Natural killer cell (primary cell): ENCODE results near the gene ANKFN1. TPM values are rescaled to one million over a fixed set of nuclear protein-coding genes. Genes with fewer than 3 reads are reported as not detected.

Experiments
- ATAC-seq, 3 donors: fragments of 150-1000 bp in 2 of 3; fragments of 200-7000 bp in 1 of 3; cut with Tn5 transposase; 1 replicate in 1 of 3; 2 replicates in 2 of 3; pipeline ENCODE4 v1.10.0; 2021; ENCODE audit warnings: mild to moderate bottlenecking in 2 of 3, moderate library complexity in 2 of 3
- DNase-seq, 2 donors: peaks; one replicate each; pipeline versions ENCODE4 v3.0.0 to v3.0.0-alpha.2; 2013 to 2021; ENCODE audit warnings: mixed read lengths in 1 of 2
- H3K27ac ChIP-seq: one replicate; pipeline ENCODE4 v1.5.1; 2013; ENCODE audit warnings: mild to moderate bottlenecking, low read length
- H3K27me3 ChIP-seq: one replicate; pipeline ENCODE4 v1.6.1; 2013; ENCODE audit warnings: low read length; ENCODE audit not compliant: control insufficient read depth, insufficient read depth
- H3K36me3 ChIP-seq: one replicate; pipeline ENCODE4 v1.6.1; 2013; ENCODE audit warnings: low read length; ENCODE audit not compliant: control insufficient read depth, insufficient read depth
- H3K4me1 ChIP-seq: one replicate; pipeline ENCODE4 v1.6.1; 2013; ENCODE audit warnings: low read length; ENCODE audit not compliant: control insufficient read depth, insufficient read depth
- H3K4me3 ChIP-seq: one replicate; pipeline ENCODE4 v1.5.1; 2013; ENCODE audit warnings: low read length
- H3K9me3 ChIP-seq: one replicate; pipeline ENCODE4 v1.6.1; 2013; ENCODE audit warnings: low read length; ENCODE audit not compliant: control insufficient read depth, insufficient read depth
- H3K27ac Mint-ChIP-seq, 2 donors: one replicate each; pipeline ENCODE4 v1.8.0; 2022; ENCODE audit warnings: mild to moderate bottlenecking in 2 of 2, mixed read lengths in 2 of 2, moderate library complexity in 1 of 2
- H3K27me3 Mint-ChIP-seq, 2 donors: one replicate each; pipeline ENCODE4 v1.8.0; 2022; ENCODE audit warnings: low read depth in 2 of 2, mixed read lengths in 2 of 2
- H3K36me3 Mint-ChIP-seq: one replicate; pipeline ENCODE4 v1.8.0; 2022; ENCODE audit warnings: mixed read lengths
- H3K4me1 Mint-ChIP-seq, 2 donors: one replicate each; pipeline ENCODE4 v1.8.0; 2022; ENCODE audit warnings: mixed read lengths in 2 of 2
- H3K4me3 Mint-ChIP-seq: one replicate; pipeline ENCODE4 v1.8.0; 2022; ENCODE audit warnings: mild to moderate bottlenecking, moderate library complexity, mixed read lengths
- H3K9me3 Mint-ChIP-seq, 2 donors: one replicate each; pipeline ENCODE4 v1.8.0; 2022; ENCODE audit warnings: mixed read lengths in 2 of 2
- CTCF ChIP-seq: fragments of 200-600 bp; IDR thresholded peaks from one replicate; pipeline ENCODE4 v1.8.0; 2022; ENCODE audit warnings: antibody characterized with exemption
- WGBS: methylation state at CpG from one replicate; pipeline ENCODE4 v1.1.7; 2013; ENCODE audit warnings: missing lambda C conversion rate; ENCODE audit not compliant: insufficient coverage; 5-methylcytosine and 5-hydroxymethylcytosine counted together
- intact Hi-C: fragments of 100-400 bp; cut with micrococcal nuclease; formaldehyde crosslinking; loops from one replicate; pipeline ENCODE4 v1.14.2; 2022
- total RNA-seq, 4 donors: library from RNA; stranded (reverse); fragments of 120-200 nt in 1 of 4; gene quantifications; one replicate each; pipeline versions ENCODE4 v1.2.3 to v1.2.4, GENCODE V29; 2013 to 2022

Gene ANKFN1
- total RNA-seq, 3 donors from 2014 or later (not counting 1 experiment from before 2014, with no cell fraction given) = not detected

DNA sequence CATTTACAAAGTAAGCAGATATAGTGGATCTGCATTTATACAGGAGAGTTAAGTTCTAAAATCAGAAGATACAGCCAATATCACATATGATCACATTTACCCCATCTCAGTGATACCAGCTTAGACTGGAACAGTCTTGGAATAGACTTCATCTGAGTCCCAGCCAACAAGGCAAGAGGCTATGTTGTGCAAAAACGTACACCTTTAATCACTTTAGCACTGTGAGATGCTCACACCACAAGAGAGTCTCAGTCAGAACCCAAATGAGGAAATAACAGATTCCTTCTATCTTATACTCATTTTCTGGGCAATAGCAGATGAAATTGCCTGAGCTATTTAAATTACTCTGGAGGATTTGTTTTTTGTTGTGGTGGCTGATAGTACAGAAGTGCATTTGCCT lies 145.6 kb downstream of the ANKFN1 start:
- Histone ChIP-seq H3K36me3 (no peaks in the 10 kb centered on the region), H3K27me3 (no peaks in the 10 kb centered on the region), H3K4me1 (peaks cover 3% of the 10 kb centered on the region), H3K27ac (no peak overlapping the region), H3K4me3 (no peak overlapping the region), H3K9me3 (no peaks in the 10 kb centered on the region)
- ATAC-seq = no peak
- intact Hi-C loops = no loop called here
- Mint-ChIP-seq H3K4me1 (peaks cover 13 to 14% of the 10 kb centered on the region in 2 donors), H3K4me3 (no peak overlapping the region), H3K36me3 (no peaks in the 10 kb centered on the region), H3K27me3 (peaks cover 5 to 28% of the 10 kb centered on the region in 2 donors), H3K27ac (no peak overlapping the region), H3K9me3 (no peaks in the 10 kb centered on the region)
- 71% methylated on average over 1 of the region's 1 CpG for WGBS
- TF ChIP-seq CTCF = no peak
- no peak for DNase-seq

GRCh38 chr17:56300144-56300543 lies 146.9 kb downstream of the ANKFN1 start:
- intact Hi-C loops = no loop called here
- no peaks in the 10 kb centered on the region for H3K9me3 Mint-ChIP-seq
- Histone ChIP-seq H3K36me3 (no peaks in the 10 kb centered on the region), H3K4me3 (no peak overlapping the region), H3K27ac (no peak overlapping the region), H3K9me3 (no peaks in the 10 kb centered on the region), H3K4me1 (peaks cover 3% of the 10 kb centered on the region), H3K27me3 (no peaks in the 10 kb centered on the region)
- H3K27me3 Mint-ChIP-seq = peaks cover 5 to 28% of the 10 kb centered on the region in 2 donors
- no peaks in the 10 kb centered on the region for H3K36me3 Mint-ChIP-seq
- no peak for DNase-seq
- TF ChIP-seq CTCF = no peak
- WGBS = 92% methylated on average over 2 of the region's 3 CpGs
- ATAC-seq = no peak
- no peak overlapping the region for H3K4me3 Mint-ChIP-seq
- no peak overlapping the region for H3K27ac Mint-ChIP-seq
- H3K4me1 Mint-ChIP-seq = peaks cover 13 to 14% of the 10 kb centered on the region in 2 donors

- Mint-ChIP-seq H3K27me3 (peaks cover 6 to 22% of the 10 kb centered on the region in 2 donors), H3K4me3 (no peak overlapping the region), H3K36me3 (no peaks in the 10 kb centered on the region), H3K27ac (no peak overlapping the region), H3K9me3 (no peaks in the 10 kb centered on the region), H3K4me1 (no peaks in the 10 kb centered on the region)
- TF ChIP-seq CTCF = no peak
- intact Hi-C loops = no loop called here
- no peaks in the 10 kb centered on the region for H3K27me3 ChIP-seq
- 100% methylated on average over 1 of the region's 1 CpG for whole genome bisulfite sequencing
- no peak overlapping the region for H3K27ac ChIP-seq
- H3K9me3 ChIP-seq = no peaks in the 10 kb centered on the region
- H3K36me3 ChIP-seq = no peaks in the 10 kb centered on the region
- no peak for DNase-seq
- no peaks in the 10 kb centered on the region for H3K4me1 ChIP-seq
- no peak for ATAC-seq
- no peak overlapping the region for H3K4me3 ChIP-seq
These were observed 151.7 kb downstream of the ANKFN1 start for GRCh38 chr17:56305007-56305406.

- no peaks in the 10 kb centered on the region for H3K27me3 ChIP-seq
- no peak overlapping the region for H3K27ac ChIP-seq
- no peaks in the 10 kb centered on the region for H3K4me1 ChIP-seq
- no peak overlapping the region for H3K4me3 Mint-ChIP-seq
- ATAC-seq = no peak
- H3K4me3 ChIP-seq = no peak overlapping the region
- no peaks in the 10 kb centered on the region for H3K9me3 ChIP-seq
- peaks cover 6 to 7% of the 10 kb centered on the region in 2 donors for H3K27me3 Mint-ChIP-seq
- H3K9me3 Mint-ChIP-seq = no peaks in the 10 kb centered on the region
- no peak for DNase-seq
- H3K36me3 ChIP-seq = no peaks in the 10 kb centered on the region
- no peaks in the 10 kb centered on the region for H3K36me3 Mint-ChIP-seq
- intact Hi-C loops = no loop called here
- no peaks in the 10 kb centered on the region for H3K4me1 Mint-ChIP-seq
- no peak overlapping the region for H3K27ac Mint-ChIP-seq
- no peak for TF ChIP-seq CTCF
- 90% methylated on average over 6 of the region's 8 CpGs for WGBS
These were observed 156.6 kb downstream of the ANKFN1 start for GRCh38 chr17:56309897-56310296.
